ENCODE results near the gene APBA1.

The APBA1 gene

GRCh38 chr9:69573651-69574050, 98.5 kb downstream of the APBA1 start:
- DNase-seq, result no peak

GRCh38 chr9:69572611-69573010, 99.6 kb downstream of the APBA1 start:
- no peak for DNase-seq

GRCh38 chr9:69571032-69571431, 101.1 kb downstream of the APBA1 start:
- no peak for DNase-seq

GRCh38 chr9:69569738-69570451, 102.3 kb downstream of the APBA1 start:
- no peak for DNase-seq

GRCh38 chr9:69564557-69564956, 107.6 kb downstream of the APBA1 start:
- DNase-seq, result no peak

- DNase-seq, result no peak
Measured at GRCh38 chr9:69559126-69559525, 113.0 kb downstream of the APBA1 start.

GRCh38 chr9:69556707-69557106, 115.5 kb downstream of the APBA1 start:
- DNase-seq, result no peak

- no peak for DNase-seq
Measured at GRCh38 chr9:69555802-69556201, 116.4 kb downstream of the APBA1 start.

- DNase-seq, result no peak
Measured at GRCh38 chr9:69554945-69555344, 117.2 kb downstream of the APBA1 start.

GRCh38 chr9:69549310-69550202, 122.6 kb downstream of the APBA1 start:
- DNase-seq, result no peak

- no peak for DNase-seq
Measured at GRCh38 chr9:69548681-69549080, 123.5 kb downstream of the APBA1 start.

- DNase-seq, result peak; percentile 18
Measured at GRCh38 chr9:69546265-69546664, 125.9 kb downstream of the APBA1 start.

- DNase-seq, result no peak
Measured at GRCh38 chr9:69542942-69543704, 129.0 kb downstream of the APBA1 start.

- no peak for DNase-seq
Measured at GRCh38 chr9:69542058-69542457, 130.1 kb downstream of the APBA1 start.

- no peak for DNase-seq
Measured at GRCh38 chr9:69535911-69536310, 136.3 kb downstream of the APBA1 start.

GRCh38 chr9:69535286-69535832, 136.8 kb downstream of the APBA1 start:
- no peak for DNase-seq

GRCh38 chr9:69532396-69532795, 139.8 kb downstream of the APBA1 start:
- no peak for DNase-seq

GRCh38 chr9:69527454-69527853, 144.7 kb downstream of the APBA1 start:
- no peak for DNase-seq

GRCh38 chr9:69526699-69527098, 145.5 kb downstream of the APBA1 start:
- DNase-seq, result no peak

- no peak for DNase-seq
Measured at GRCh38 chr9:69519470-69520240, 152.5 kb downstream of the APBA1 start.

- no peak for DNase-seq
Measured at GRCh38 chr9:69516353-69517322, 155.5 kb downstream of the APBA1 start.
